ENCODE results near the gene IFT22.
A peak's percentile ranks its signal among the peaks of the same experiment; 100 is the strongest.
"Not testable (repeated sequence)": the region's sequence is repeated elsewhere in the genome, so short reads cannot be mapped to it uniquely, and the experiment has no call there.

Gene IFT22

DNA sequence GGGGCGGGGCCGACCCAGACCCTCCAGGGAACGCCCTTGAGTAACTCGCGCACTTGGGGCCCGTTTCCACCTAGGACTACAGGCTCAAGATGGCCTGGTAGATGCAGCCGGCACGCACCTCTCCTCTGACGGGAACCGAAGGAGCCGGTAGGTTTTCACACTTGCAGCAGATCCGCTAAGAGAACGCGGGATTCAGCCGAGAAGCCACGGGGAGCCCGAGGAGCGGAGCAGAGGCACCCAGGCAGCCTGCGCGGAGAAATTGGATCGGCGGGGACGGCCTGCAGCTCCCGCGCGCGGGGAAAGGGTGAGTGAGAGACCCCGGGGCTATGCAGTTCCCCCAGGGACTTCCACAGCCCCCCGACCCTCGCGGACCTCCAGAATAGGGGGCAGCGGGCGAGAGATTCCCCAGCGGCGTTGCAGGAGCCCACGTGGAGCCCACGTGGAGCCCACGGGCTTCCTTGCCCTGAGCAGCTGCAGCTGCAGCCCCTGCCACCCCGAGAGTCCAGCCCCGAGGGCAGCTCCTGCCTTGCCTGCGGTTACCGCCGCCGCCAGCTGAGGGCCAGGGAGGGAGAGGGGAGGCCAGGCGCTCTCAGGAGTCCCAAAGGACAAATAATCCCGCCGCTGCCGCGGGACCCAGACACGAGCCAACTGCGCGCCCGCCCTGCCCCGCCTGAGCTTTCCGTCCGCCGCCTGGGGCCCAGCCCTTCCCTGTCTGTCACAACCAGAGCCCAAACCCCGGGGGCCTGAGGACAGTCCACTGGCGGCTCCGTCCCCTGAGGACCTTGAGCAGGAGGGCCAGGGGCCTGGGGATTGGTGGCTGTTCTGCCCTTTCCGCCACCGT, 13.1 kb downstream of the IFT22 start:
- peak; percentile 76 for DNase-seq (ENCODE audit: low spot score)

DNA sequence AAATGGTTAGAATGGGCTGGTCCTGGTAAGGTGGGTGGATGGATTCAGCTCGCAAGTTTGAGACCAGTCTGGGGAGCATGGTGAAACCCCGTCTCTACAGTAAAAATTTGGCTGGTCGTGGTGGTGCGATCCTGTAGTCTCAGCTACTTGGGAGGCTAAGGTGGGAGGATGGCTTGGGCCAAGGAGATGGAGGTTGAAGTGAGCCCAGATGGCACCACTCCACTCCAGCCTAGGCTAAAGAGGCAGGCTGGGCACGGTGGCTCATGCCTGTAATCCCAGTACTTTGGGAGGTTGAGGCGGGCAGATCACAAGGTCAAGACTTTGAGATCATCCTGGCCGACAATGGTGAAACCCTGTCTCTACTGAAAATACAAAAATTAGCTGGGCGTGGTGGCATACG, 15.3 kb downstream of the IFT22 start:
- no peak for DNase-seq (ENCODE audit: low spot score)

DNA sequence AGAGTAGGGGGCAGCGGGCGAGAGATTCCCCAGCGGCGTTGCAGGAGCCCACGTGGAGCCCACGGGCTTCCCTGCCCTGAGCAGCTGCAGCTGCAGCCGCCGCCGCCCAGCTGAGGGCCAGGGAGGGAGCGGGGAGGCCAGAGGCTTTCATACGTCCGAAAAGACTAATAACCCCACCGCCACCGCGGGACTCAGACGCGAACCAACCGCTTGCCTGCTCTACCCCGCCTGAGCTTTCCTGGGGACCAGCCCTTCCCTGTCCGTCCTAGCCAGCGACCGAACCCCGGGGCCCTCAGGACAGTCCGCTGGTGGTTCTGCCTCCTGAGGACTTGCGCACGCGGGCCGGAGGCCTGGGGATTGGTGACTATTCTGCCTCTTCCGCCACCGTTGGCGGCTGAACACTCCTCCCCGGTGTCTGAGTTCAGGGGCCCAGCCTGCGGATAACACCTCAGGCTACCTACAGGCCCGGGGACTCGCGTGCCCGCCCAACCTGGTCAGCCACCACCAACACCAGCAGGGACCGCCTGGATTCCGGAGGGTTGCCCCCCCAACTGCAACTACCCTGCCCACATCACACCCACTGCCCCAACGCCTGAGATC, 18.4 kb downstream of the IFT22 start:
- peak; percentile 65 for DNase-seq (ENCODE audit: low spot score)

DNA sequence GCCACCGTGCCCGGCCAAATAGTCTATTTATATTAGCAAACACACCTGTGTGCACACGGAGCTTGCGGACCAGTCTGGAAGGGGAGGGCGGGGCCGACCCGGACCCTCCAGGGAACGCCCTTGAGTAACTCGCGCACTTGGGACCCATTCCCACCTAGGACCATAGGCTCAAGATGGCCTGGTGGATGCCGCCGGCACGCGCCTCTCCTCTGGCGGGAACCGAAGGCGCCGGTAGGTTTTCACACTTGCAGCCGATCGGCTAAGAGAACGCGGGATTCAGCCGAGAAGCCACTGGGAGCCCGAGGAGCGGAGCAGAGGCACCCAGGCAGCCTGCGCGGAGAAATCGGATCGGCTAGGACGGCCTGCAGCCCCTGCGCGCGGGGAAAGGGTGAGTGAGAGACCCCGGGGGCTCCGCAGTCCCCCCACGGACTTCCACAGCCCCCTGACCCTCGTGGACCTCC, 18.9 kb downstream of the IFT22 start:
- DNase-seq (ENCODE audit: low spot score) = peak; percentile 57

DNA sequence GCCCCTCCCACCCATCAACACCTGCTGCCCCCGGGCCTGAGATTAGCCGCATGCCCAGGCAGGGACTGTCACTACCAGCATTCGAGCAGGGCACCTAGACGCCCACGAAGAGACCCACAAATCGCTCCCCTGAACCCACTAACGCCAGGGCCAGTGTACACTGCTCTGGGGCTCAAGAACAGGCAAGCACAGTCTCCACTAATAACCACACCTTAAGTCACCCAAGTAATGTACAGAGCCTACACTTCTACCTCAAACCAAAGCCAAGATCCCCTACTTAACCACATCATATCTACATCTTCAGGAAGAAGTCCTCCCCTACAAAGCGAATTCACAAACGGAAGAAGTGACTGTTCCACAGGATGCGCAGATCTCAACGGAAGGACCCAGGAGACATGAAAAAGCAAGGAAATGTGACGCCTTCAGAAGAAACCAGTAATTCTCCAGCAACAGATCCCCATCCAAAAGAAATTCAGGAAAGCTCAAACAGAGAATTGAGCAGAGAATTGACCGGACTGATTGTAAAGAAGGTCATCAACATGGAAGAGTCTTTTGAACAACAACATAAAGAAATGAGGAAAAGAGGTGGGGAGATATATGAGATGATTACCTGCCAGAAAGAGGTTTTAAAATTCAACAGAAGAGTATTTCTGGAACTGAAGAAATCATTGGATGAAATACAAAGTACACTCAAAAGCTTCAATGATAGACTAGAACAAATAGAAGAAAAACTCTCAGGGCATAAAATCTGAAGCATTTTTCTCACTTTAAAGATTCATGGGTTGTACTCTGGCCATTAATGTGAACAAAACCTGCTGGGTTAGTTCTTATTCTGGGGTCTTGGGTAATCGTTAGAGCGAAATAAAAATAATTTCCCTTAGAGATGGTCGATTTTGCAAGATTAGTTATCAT, 20.9 kb downstream of the IFT22 start:
- DNase-seq (ENCODE audit: low spot score) = no peak

DNA sequence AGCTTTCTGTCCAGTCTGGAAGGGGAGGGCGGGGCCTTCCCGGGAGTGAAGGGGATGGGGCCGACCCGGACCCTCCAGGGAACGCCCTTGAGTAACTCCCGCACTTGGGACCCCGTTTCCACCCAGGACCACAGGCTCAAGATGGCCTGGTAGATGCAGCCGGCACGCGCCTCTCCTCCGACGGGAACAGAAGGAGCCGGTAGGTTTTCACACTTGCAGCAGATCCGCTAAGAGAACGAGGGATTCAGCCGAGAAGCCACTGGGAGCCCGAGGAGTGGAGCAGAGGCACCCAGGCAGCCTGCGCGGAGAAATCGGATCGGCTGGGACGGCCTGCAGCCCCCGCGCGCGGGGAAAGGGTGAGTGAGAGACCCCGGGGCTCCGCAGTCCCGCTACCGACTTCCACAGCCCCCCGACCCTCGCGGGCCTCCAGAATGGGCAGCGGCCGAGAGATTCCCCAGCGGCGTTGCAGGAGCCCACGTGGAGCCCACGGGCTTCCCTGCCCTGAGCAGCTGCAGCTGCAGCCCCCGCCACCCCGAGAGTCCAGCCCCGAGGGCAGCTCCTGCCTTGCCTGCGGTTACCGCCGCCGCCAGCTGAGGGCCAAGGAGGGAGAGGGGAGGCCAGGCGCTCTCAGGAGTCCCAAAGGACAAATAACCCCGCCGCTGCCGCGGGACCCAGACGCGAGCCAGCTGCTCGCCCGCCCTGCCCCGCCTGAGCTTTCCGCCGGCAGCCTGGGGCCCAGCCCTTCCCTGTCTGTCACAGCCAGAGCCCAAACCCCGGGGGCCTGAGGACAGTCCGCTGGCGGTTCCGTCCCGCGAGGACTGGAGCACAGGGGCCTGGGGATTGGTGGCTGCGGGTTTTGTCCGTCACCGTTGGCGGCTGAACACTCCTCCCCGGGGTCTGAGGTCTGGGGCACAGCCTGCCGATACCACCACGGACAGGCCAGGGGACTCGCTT, 21.8 kb downstream of the IFT22 start:
- DNase-seq (ENCODE audit: low spot score) = peak; percentile 73

DNA sequence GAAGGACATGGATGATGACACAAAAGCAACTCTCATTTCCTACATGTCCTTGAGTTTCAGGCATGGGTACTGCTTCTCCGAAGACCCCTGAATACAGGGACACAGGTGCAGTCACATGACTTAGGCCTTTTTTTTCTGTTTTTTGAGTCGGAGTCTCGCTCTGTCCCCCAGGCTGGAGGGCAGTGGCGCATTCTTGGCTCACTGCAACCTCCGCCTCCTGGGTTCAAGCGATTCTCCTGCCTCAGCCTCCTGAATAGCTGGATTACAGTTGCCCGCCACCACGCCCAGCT, 26.8 kb downstream of the IFT22 start:
- DNase-seq (ENCODE audit: low spot score) = no peak

DNA sequence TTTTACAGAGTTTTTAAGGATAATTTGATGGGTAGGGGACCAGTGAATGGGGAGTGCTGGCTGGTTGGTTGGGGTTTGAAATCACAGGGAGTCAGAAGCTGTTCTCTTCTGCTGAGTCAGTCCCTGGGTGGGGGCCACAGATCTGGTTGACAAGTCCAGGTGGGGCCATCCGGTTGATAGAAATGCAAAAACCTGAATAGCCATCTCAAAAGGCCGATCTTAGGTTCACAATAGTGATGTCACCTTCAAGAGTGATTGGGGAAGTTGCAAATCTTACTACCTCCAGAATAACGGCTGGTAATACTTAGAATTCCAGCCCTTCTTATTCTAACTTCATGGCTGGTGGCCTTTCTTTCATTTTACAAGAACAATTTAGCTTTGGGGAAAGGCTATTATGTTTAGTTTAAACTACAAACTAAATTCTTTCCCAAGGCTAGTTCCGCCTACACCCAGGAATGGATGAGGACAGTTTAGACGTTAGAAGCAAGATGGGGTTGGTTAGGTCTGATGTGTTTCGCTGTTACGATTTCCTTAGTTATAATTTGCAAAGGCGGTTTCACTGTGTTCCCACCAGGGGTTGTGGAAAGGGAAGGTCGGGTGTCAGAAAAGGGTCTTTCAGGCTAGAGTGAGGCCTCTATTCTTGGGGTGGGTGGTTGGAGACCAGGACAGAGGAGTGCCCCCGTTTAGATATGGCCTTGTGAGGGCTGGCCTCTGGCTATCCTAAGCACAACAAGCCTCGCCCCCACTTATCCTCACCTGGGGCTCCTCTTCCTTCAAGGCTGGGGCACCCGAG, 27.4 kb downstream of the IFT22 start:
- DNase-seq (ENCODE audit: low spot score) = no peak

DNA sequence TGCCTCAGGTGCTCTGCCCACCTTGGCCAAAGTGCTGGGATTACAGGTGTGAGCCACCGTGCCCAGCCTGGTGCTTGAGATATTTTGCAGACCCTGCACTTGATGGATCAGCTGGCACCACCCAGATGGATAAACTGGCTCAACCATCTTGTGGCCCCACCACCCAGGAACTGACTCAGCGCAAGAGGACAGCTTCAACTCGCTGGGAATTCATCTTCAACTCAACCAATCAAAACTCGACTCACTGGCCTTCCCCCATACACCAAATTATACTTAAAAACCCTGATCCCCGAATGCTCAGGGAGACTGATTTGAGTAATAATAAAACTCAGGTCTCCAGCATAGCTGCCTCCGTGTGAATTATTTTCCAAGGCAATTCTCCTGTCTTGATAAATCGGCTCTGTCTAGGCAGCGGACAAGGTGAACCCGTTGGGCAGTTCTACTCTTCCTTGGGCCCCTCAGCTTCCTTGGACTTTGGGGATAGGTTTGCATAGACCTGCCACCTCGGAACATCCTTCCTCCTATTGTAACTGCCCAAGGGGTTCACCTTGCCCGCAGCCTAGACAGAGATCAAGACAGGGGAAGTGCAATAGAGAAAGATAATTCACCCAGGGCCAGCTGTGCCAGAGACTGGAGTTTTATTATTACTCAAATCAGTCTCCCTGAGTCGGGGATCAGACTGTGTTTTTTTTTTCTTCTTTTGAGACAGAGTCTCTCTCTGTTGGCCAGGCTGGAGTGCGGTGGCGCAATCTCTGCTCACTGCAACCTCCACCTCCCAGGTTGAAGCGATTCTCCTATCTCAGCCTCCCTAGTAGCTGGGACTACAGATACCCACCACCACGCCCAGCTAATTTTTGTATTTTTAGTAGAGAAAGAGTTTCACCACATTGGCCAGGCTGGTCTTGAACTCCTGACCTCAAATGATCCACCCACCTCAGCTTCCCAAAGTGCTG, 28.3 kb downstream of the IFT22 start:
- DNase-seq (ENCODE audit: low spot score) = not testable (repeated sequence)

DNA sequence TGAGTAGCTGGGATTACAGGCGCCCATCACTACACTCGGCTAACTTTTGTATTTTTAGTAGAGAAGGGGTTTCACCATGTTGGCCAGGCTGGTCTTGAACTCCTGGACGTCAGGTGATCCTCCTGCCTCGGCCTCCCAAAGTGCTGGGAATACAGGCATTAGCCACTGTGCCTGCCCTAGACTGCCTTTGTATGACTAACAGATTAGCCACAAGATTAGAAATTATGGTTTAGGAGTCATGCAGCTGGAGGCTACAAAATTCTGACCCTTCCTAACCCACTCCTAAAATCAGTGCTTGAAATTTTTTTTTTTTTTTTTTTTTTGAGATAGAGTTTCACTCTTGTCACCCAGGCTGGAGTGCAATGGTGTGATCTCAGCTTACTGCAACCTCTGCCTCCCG, 29.0 kb downstream of the IFT22 start:
- DNase-seq (ENCODE audit: low spot score) = not testable (repeated sequence)

DNA sequence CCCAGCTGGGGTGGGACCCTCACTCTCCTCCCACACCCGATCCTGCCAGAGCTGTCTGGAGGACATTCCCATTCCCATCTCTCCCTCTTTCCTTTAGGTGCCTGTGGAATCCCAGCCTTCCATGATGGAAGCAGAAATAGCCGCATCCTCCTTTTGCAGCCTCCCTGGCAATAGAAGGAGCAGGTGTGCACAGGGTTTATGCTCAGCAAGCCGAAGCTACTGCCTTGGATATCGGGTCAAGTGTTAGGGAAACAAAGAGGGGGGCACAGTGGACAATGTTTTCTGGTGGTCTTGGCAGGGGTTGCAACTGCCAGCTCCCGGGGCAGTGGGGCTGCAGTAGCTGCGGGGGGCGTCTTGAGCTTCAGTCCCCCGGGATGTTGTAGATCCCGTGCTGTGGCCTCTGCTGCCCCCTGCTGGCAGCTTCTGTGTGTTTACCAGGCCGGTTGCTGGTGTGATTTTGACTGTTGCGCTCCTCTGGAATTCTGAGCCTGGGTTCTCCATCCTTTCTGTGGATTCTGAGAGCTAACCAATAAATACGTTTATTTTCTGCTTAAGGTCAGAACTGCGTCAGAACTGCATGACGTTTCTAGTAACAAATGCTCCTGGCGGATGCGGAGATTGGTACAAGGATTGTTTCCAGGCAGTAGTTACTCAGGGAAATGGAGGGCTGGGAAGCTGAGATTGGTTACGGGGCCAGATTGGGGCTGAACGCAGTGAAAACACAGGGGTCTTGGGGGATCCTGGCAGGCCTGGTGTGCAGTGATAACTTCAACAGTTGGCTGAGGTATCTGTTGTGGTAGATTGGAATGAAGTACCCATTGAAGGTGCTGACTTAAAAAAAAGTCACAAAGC, 31.2 kb downstream of the IFT22 start:
- DNase-seq (ENCODE audit: low spot score) = peak; percentile 69

DNA sequence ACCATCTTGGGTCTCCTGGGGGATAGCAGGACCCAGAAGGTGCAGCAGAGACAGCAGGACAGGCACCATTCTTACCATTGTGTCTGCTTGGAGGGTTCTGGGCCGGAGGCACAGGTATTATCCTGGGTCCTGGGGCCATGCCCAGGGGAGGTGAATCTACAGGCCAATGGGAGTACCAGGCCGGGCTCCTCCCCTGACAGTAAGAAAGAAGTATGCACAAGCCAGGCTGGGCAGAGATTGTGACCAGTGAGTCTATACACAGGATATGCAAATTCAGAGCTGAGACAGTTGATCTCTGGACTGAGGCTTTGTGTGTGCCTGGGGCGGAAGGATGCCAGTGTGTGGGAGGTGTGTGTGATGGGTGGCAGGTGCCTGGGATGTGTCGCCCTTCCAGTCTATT, 31.9 kb downstream of the IFT22 start:
- DNase-seq (ENCODE audit: low spot score) = not testable (repeated sequence)

DNA sequence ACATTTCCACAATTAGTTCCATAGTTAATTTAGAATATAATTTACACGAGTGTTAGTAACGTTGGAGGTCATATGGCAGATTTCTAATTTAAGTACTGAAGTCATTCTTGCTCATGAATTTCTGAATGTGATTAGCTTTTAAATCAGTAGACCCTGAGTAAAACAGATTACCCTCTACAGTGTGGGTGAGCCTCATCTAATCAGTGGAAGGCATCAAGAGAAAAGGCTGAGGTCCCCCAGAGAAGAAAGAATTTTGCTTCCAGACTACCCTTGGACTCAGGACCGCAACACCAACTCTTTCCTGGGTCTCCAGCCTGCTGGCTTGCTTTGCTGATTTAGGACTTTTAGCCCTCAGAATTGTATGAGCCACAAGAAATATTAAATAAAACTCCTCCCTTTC, 33.2 kb downstream of the IFT22 start:
- DNase-seq (ENCODE audit: low spot score) = no peak

DNA sequence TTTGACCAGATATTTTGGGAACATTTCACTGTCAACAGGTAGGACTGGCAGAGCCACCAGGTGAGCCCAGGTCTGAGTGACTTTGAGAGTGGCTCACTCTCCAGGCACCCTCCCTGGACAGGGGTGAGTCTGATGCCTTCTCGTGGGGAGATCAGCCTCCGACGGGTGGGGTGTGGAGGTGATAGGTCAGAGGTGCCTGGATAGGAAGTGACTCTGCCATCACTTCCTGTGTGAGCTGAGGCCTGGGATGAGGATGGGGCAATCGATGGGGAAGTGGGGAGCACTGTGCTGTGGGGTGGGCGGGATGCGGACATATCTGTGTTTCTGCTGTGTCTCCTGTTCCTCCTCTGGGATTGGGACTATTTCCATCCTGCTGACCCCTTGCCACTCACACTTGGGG, 34.6 kb downstream of the IFT22 start:
- DNase-seq (ENCODE audit: low spot score) = no peak

DNA sequence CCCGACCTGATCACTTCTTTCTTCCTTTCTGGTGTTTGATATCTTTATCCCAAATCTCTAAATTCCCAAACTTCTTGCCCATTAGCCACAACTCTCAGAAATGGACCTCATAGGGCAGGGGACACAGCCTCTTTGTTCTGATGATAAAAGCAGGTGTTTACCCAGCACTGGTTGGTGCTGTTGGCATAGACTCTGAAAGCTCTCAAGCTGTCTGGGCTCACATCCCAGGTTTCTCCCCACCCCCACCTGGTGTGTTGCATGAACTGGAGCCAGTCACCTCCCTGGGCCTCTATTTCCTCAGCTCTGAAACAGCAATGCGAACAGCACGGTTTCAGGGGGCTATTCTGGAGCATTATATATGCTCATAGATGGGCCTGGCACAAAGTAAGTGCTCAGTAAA, 35.7 kb downstream of the IFT22 start:
- DNase-seq (ENCODE audit: low spot score) = not testable (repeated sequence)

DNA sequence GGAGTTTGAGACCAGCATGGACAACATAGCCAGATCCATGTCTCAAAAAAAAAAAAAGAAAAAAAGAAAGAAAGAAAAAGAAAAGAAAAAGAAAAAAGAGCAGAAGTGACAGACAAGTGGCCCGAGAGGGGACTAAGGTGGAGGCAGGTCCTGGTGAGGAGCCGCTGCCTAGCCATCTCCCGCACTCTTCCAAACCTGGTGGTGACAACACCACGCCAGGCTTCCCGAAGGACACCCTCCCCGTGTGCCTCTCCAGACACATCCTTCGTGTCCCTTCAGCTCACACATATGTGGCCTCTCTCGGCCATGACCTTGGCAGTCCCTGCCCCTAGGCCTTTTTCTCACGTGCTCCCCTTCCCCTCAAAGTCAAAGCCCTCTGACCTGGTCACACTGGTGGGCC, 36.4 kb downstream of the IFT22 start:
- DNase-seq (ENCODE audit: low spot score) = no peak

DNA sequence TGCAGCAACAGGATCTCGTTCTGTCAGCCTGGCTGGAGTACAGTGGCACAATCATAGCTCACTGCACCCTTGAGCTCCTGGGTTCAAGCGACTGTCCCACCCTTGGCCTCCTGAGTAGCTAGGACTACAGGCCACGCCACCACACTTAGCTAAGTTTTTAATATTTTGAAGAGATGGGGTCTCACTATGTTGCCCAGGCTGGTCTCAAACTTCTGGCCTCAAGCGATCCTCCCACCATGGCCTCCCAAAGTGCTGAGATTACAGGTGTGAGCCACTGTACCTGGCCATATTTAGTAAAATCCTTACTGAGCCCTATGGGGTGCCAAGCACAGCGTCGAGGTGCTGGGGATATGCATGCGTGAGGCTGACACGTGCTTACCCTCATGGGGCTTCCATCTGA, 40.7 kb downstream of the IFT22 start:
- DNase-seq (ENCODE audit: low spot score) = not testable (repeated sequence)

DNA sequence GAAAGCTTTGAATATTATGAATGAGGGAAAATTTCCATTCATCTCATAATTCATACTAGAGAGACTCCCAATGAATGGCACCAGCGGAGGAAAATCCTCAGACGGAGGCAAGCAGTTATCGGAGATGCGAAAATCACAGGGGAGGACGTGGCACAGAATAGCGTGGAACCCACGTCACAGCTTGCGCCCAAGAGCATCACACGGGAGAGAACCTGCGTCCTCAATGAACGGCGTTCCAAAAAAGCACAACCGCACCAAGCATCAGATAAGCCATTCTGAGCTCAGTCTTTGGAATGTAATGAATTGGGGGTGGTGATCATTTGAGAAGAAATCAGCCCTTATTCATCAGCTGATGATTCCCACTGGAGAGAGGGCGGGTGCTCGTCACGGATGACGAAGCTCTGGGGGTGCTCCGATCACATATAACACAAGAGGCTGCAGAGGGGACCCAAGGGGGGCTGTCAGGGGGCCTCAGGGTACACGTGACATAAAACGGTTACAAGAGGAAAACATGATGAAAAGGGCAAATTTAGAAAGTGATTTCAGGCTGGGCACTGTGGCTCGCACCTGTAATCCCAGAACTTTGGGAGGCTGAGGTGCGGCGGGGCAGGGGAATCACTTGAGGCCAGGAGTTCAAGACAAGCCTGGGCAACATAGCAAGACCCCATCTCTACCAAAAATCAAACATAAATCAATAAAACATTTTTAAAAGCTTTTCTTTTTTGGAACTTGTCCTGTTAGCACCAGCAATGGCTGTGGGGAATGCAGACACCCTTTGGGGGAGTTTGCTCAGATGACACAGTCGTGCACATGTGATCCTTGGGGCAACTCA, 42.9 kb downstream of the IFT22 start:
- no peak for DNase-seq (ENCODE audit: low spot score)

Measured in ecto neural progenitor cell (in vitro differentiated cells).